ENCODE results near the gene MARCHF6. TPM values are rescaled to one million over a fixed set of nuclear protein-coding genes. Genes with fewer than 3 reads are reported as not detected.

The MARCHF6 gene
- total and polyA plus RNA-seq, 10 donors: 62.0 to 168 (median 112) TPM

- TF ChIP-seq POLR2A (IDR thresholded peaks at IDR 0.05) (no peak), CTCF (IDR thresholded peaks at IDR 0.05 in 8 of 11, conservative IDR thresholded peaks at IDR 0.05 in 3 of 11) (no peak), POLR2AphosphoS5 (IDR thresholded peaks at IDR 0.05) (no peak)
- DNase-seq: no peak
- 64 to 88% (median 71%) methylated on average over 3 of the region's 3 CpGs for WGBS, 5 donors
- H3K27me3 ChIP-seq (replicated peaks in 1 of 7): no peaks in the 10 kb centered on the region
- no peaks in the 10 kb centered on the region for H3K4me1 ChIP-seq
- H3K9me3 ChIP-seq: no peaks in the 10 kb centered on the region
- H3K27ac ChIP-seq: no peak overlapping the region
- no peak overlapping the region for H3K4me3 ChIP-seq
- H3K36me3 ChIP-seq: peaks cover 0 to 100% (median 56%) of the 10 kb centered on the region in 6 donors
- intact Hi-C loops (cut with DNase I; ENCODE audit: low total_unique reads): no loop called here
Observed at GRCh38 chr5:10400831-10401230, 47.3 kb downstream of the MARCHF6 start.

GRCh38 chr5:10401498-10401897, 48.0 kb downstream of the MARCHF6 start:
- WGBS, 5 donors: 49 to 69% (median 59%) methylated on average over 1 of the region's 1 CpG
- intact Hi-C loops (cut with DNase I; ENCODE audit: low total_unique reads): no loop called here
- DNase-seq: no peak
- no peaks in the 10 kb centered on the region for H3K9me3 ChIP-seq
- TF ChIP-seq POLR2AphosphoS5 (IDR thresholded peaks at IDR 0.05) (no peak), POLR2A (IDR thresholded peaks at IDR 0.05) (no peak), CTCF (IDR thresholded peaks at IDR 0.05 in 8 of 11, conservative IDR thresholded peaks at IDR 0.05 in 3 of 11) (no peak)
- H3K36me3 ChIP-seq: peaks cover 0 to 100% (median 56%) of the 10 kb centered on the region in 6 donors
- H3K27ac ChIP-seq: no peak overlapping the region
- no peak overlapping the region for H3K4me3 ChIP-seq
- H3K27me3 ChIP-seq (replicated peaks in 1 of 7): no peaks in the 10 kb centered on the region
- no peaks in the 10 kb centered on the region for H3K4me1 ChIP-seq

Small RNAs within 50 kb of the gene (small RNA-seq; reads per million reads assigned to genes)
- gene RF00019: 0 reads per million in 4 donors

Other genes starting within 250 kb of the MARCHF6 start
- 10 to 100 TPM in 6 of 7 donors, 1 to 10 TPM in 1; 7.7 to 31.1 (median 16.5) TPM for gene ATPSCKMT, start 103.8 kb upstream of the MARCHF6 start, total RNA-seq
- 1 to 10 TPM; 5.2 to 7.9 (median 7.4) TPM for gene ATPSCKMT, start 103.8 kb upstream of the MARCHF6 start, polyA plus RNA-seq
- gene CCT5, start 103.4 kb upstream of the MARCHF6 start, total RNA-seq: 100 to 1,000 TPM in 6 of 7 donors, 10 to 100 TPM in 1; 87.8 to 150 (median 114) TPM
- gene CCT5, start 103.4 kb upstream of the MARCHF6 start, polyA plus RNA-seq: 100 to 1,000 TPM in 2 of 3 donors, 10 to 100 TPM in 1; 76.9 to 128 (median 115) TPM
- gene CMBL, start 45.8 kb upstream of the MARCHF6 start, total RNA-seq: 10 to 100 TPM in 1 of 7 donors, 1 to 10 TPM in 6; 3.1 to 11.2 (median 4.8) TPM
- gene CMBL, start 45.8 kb upstream of the MARCHF6 start, polyA plus RNA-seq: 1 to 10 TPM; 1.3 to 4.7 (median 2.5) TPM
- 10 to 100 TPM in 5 of 7 donors, 1 to 10 TPM in 2; 7.5 to 27.9 (median 15.7) TPM for gene ROPN1L, start 88.2 kb downstream of the MARCHF6 start, total RNA-seq
- 1 to 10 TPM; 2.0 to 7.7 (median 2.4) TPM for gene ROPN1L, start 88.2 kb downstream of the MARCHF6 start, polyA plus RNA-seq
- 10 to 100 TPM; 20.7 to 37.8 (median 26.7) TPM for gene ANKRD33B, start 210.4 kb downstream of the MARCHF6 start, total RNA-seq
- gene ANKRD33B, start 210.4 kb downstream of the MARCHF6 start, polyA plus RNA-seq: 1 to 10 TPM; 2.0 to 5.3 (median 2.4) TPM